Kidney tubule cell (primary cell): ENCODE data around the gene SLCO2A1.
A peak's percentile ranks its signal among the peaks of the same experiment; 100 is the strongest.

Source experiments
- DNase-seq: peaks from one replicate; pipeline ENCODE4 v3.0.0-alpha.2; 2018; ENCODE audit warnings: low spot score

The SLCO2A1 gene

DNA sequence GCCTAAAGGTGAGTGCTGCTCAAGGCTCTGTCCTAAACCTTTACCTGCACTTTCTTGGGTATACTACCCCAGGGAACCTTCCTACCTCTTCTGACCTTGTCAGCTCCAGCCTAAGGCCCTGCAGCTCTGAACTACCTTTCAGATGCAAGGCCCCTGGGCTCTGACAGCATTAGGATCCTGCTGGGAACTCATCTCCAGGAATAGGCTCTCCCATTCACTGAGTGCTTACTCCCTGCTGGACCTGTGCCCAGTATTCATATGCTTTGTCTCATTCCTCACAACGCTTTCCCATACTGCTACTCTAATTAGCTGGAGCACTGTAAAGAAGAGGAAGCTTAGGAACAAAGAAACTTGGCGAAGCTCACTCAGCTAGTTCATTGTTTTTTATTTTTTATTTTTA, 80.3 kb downstream of the SLCO2A1 start:
- DNase-seq, result no peak

DNA sequence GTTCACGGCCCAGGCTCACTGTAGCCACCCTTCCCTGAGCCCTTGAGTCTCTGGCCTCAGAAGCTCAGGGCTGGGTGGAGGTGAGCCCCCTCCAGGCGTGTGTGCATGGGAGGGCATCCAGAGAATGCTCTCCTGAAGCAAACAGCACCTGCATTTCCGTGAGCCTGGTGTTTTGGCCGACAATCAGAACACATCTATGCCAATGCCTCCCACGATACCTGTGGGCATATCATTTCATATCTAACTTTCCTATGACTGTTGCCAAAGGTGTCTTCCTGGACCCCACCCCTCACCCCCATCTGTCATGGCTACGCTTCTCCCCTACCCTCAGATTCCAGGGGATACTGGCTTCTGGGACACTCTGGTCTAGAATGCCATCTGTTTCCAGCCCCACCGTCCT, 80.7 kb downstream of the SLCO2A1 start:
- no peak for DNase-seq

DNA sequence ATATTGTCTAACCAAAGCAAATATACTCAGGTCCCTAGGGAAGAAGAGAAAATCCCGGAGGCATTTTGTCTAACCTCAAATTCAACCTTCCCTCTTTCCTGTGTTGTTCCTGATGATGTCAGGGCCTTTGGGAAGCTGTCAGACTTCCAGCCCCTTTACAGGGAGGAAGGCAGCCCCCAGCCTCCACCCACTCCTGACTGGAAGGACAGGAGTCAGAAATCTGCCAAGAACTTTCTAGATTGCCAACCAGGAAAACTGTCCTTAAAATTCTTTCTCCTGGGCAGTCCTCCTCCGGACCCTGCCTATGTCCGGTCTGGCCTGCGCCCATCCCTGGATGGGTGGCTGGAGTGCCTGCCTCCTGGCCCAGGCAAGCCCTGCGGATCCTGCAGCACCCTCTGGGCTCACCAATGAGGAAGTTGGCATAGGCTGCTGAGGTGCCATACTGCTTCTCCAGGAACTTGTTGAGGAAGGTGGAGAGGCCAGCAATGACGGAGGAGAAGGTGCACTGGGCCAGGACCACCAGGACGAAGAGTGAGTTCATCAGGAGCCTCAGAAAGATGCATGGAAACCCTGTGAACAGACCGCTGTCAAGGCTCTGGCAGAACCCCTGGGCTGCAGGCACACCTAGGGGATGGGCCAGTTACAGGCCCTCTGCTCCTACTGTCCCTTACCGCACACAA, 81.5 kb downstream of the SLCO2A1 start:
- no peak for DNase-seq

DNA sequence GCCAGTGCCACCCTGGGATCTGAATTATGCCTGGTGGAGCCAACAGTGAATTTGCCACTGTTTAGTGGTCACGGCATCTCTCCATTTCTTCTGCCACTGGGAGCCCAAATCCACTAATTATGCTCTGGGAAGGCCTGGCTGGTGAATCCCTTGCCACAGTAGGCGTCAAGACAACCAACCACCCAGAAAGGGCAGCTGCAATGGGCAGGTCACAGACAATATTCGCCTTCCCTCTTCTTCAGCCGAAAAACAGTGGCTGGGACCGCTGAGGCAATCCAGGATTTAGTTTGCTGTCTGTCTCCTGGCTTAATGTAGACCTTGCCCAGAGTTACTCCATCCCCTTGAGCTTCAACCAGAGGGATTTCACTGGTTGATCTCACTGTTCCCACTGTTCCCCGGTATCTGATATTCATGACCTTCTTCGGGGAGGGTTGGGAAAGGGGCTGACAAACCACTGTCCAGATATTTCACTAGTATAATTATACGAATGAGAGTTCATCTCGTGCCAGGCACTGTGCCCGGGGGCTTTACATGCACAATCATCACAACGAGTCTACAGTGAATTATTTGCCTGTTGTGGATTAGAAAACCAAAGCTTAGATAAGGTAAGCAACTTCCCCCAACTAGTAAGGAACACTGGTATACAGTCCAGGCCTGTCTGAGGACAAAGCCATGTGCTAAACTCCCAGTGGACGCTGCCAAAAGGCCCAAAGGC, 84.2 kb downstream of the SLCO2A1 start:
- DNase-seq, result no peak

DNA sequence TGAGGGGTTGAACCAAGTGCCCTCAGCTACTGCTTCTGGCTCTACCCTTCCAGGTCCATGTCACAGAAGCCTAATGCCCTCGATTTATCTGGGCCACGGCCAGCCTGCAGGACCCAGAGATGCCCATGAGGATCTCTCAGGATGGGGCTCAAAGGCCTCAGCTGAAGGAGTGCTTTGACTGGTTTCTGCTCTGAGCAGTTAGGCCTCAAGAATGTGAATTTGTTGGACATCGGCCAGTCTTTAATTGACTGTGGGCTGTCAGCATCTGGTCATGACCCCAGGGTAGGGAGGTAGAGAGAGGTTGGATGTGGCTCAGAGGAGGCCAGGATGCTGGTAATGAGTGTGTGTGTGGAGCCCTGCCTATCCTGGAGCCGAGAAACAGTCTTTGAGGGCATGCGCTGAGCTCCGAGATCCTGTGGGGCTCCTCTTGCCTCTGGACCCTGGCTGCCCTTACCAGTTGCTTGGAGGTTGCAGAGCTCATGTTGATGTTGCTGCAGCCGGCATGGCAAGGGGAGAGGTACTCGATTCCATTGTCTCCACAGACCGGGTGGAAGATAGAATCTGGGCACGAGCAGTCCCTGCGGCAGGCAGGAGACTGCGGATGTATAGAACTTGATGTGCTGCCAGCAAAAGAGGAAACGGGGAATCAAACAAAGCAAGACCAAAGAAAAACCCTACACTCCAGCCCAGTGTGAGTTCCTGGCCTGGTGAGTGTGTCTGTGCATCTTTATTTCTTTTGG, 84.9 kb downstream of the SLCO2A1 start:
- peak; percentile 84 for DNase-seq

DNA sequence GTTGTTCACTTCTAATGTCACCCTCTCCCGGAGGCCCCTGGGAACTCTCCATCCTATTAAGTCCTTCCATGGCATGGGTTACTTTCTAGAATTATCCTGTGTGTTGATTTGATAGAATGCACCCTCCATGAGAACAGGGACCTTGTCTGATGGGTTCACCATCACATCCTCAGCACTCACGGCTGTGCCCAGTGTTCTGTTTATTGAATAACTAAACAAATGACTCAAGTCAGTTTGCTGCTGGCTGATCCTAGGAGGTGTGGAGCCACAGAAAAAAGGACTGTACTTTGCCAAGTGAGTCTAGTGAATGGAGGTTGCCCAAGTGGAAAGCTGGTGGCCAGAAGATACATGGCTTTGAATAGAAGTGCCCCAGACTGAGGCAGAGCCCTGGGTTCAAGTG, 85.5 kb downstream of the SLCO2A1 start:
- DNase-seq, result peak; percentile 81

DNA sequence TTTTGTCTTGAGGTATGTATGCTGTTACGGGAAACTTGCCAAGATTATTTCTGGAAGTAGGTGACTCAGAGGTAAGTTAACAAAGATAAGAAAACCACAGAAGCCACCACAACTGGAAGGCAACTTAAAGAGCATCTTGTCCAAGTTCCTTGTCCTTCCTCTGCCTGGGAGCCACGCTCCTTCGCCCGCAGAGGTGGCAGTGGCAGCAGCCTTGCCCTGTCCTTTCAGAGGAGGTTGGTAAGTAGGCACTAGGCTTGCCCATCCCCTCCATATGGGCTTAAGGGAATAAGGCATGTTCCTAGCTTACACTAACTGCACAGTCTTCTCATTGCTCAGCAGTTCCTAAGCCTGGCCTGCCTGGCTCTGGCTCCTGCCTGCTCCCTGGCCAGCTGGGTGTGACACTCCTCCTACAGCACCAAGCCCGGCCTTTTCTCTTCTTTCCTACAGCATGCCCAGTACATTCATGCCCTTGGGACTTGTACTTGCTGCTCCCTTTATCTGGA, 86.0 kb downstream of the SLCO2A1 start:
- DNase-seq, result peak; percentile 91

DNA sequence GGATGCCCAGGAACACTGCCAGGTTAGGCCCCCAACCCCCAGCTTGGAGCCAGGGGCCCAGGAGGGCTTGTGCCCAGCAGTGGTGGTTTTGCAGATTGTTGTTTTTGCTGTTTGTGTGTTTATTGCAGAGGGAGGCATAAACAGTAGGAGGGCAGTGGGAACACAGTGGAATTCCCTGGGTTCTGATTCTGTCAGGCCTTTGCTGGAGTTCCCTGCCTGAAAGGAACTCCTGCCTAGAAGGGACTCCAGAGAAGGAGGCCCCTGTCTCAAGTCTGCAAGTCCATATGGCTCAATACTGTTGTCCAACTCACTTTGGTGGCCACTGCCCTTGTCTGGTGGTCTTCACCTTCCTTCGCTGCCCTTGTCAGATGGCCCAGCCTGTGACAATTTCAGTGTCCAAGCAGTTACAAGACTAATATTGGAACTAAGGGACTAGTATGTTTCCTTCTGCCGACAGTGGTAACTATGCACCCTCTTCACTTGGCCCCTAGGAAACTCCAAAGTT, 86.6 kb downstream of the SLCO2A1 start:
- no peak for DNase-seq

DNA sequence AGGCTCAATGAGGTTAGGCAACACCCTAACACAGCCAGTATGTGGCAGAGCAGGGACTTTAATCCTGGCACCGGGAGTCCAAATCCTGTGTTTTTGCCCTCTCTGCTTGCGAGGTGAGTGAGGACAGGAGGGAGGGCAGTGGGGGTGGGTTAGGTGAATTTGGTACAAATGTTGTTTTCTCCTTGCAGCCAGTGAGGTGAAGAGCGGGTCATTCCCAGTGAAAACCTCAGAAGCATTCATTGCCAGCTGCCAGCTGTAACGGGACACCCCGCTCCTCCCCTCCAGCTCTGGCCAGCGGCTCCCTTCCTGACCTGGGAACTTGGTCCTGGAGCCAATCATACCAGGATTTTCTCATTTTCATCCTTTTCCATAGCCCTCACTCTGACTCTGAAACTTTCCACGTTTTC, 88.3 kb downstream of the SLCO2A1 start:
- no peak for DNase-seq

DNA sequence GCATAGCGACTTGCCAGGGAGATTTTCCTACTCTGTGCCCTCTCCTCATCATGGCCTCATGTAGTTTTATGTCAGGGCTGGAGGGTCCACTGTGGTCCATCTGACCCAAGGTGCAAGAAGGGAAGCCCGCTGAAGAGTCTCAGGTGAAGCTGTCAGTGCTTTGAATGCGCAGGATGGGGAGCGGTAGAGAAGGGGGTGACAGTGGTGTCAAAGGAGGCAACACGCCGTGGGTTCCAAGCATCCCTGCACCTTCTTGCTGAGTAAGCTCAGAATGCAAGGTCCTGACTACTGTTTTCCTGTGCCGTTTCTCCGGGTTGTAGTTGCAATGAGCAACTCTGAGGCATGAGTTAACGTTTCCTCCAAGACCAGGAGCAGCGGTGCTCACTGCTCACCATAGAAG, 89.2 kb downstream of the SLCO2A1 start:
- no peak for DNase-seq

DNA sequence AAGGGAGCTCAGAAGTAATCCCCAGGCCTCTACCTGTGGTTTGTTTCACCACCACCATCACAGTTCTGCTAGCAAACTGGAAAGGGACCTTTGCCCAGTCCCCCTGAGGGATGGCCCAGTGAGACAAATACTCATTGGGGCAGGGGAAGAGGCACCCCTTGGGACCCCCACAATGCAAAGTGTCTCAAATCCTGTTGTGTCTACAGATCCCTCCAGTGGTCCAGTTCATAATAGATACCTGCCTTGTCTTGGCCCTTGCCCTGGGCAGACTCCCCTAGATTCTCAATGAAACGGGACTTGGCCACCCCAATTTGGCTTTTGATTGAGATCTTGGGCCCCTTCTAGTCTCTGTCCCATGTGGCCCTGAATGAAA, 90.3 kb downstream of the SLCO2A1 start:
- no peak for DNase-seq

DNA sequence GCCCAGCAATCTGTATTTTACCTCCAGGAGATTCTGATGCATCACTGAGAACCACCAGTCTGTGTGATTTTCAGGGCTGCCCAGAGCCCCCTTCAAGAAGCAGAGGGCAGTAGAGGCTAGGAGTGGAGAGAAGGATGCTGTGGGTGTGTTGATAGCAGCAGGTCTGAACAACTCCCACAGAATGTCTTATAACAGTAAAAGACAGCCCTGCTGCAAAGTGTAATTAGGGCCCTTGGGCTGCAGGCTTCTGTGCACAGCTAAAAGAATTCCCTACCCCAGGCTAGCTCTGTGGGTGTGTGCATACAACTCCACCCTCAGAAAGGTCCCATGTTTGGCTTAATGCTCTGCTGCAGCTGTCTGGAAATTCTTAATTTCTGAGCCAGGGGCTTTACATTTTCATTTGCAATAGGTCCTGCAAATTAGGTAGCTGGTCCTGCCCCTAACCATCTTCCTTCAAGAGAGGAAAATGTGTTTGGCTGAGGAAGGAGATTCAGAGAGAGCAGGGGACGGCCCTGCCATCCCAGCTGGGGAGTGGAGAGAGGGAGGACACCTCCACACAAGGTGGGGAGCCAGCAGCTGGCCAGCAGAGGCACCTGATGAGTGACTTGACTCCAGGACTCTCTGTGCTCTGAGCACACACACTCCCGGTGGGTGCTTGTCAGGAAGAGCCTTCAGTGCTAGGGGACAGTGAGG, 90.8 kb downstream of the SLCO2A1 start:
- no peak for DNase-seq

DNA sequence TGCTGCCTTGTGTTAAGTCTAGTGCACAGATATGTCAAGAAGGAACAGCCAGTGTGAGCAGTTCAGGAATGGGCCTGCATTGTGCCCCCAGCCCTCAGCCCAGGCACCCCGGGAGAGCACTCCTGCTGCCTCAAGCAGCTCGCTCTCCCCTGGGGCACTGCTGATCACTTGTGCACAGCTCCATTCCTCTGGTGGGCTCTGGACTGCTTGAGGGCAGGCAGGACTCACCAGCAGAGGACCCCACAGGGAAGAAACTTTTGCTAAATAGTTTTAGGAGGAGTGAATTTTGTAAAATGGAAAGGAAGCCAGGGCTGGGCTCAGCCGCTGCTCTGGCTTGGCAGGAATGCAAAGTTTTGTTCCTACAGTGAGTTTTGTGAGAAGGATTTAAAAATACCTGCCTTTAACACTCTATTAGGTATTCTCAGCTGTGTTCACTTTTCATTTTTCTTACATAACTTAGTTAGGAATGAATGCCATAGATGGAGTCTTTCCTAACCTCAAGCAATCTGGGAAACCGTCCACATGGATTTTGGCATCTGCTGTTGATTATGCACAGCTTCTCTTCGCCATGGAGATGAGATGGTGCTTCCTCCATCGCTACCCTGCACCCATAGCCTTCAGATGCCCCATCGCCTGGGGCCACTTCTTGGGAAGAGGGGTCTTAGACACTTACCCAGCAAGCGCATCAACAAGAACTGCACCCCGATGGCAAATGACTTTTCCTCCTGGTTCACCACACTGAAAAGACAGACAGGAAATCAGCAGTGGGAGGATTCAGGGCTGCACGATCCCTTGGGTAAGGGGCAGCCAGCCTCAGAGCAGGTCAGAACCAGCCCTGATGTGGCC, 91.7 kb downstream of the SLCO2A1 start:
- DNase-seq, result no peak

DNA sequence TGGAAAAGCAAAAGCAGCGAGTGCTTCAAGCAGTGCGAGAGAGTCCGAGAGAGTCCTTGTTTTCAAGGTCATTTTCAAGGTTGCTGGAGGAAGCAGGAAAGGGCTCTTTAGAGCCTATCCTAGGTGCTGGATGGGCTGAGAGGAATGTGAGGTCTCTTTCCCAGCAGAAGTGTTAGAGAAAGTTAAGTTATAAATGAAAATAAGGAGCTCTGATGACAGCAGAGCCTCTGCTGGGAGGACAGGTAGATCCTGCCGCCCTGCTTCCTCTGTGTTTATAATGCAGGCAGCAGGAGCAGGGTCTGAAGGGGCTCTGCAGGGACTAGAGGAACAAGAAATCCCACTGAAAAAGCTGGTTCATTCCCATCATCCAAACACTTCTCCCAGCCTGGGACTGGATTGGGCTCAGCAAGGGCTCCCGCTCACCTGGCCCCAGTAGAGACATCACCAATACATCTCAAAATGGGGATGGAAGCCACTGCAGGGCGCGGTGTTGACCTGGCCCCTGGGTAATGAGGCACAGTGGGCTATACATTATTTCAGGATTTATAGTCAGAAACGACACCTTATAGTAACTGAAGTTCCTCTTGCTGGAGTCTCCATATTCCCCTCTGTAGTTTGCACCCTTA, 92.6 kb downstream of the SLCO2A1 start:
- DNase-seq, result no peak

DNA sequence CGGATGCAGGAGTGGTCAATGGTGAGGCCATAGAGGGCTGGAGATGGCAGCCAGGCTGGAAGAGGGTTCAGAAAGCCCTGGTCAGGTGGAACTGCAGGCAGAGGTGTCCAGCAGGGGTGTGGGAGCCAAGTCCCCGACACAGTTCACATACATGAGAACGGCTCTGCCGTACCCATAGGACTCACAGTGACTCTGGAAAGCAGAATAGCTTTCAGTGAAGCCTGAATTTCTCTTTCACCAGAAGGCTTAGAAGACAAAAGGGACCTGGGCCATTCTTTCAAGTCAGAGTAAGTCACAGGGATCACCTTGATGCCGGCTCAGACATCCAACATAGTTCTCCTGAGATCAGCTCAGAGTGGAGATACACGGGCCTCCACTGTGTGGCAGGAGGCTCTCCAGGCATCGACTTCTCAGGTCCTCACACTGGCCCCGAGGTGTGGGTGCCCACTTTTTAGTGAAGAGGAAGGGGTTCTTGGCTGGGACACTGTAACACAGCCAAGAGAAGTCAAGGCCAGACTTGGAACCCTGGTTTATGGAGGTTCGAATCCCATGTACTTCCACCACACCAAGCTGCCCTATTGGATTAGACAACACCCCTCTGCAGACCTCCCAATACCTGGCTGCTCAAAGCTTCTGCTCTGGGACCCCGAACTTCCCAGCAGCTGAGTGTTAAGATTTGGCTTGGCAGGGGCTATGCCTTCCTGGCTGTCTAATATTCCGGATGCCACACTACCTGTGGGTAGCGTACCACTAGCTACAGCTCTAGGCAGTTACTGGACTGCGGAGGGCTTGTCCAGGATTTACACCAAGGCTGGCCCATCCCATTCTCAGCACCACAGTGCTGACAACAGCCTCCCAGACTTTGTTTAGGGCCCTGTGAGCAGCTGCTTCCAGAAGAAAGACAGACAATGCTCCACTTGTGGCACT, 93.6 kb downstream of the SLCO2A1 start:
- no peak for DNase-seq

DNA sequence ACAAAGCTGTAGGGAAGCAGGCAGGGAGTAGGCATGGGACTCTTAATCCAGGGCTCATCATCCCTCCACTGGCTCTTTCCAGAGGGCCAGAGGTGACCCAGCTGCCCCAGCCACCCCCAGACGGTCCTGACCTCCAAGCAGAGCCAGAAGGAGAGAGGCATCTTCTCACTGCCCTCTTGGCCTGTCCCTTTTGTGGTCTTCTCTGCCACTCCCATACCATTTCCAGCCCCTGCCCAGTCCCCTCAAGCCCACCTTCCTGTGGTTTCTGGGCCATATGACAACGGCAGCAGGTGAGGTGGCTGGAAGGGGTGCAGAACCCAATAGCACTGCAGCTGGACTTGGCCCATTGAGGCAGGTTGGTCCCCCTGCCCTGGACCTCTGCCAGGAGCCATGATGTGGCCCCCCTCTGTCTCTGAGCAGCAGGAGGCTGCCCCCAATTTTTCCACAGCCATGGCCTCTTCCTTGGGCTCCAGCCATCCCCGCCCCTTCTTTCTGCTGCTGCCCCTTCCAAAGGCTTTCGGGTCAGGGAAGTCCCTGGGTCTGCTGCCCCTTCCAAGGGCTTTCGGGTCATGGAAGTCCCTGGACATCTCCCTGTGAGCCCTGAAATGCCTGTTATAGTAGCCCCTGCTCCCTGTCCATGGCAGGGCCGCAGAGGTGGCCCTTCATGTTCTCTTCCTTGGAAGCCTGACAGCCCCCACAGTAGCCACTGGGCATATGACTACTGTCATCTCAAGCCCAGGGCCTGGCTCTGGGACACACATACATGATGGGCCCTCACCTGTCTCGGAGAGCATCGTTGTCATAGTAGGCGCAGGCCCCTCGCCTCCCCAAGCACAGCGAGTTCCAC, 94.5 kb downstream of the SLCO2A1 start:
- DNase-seq, result no peak

DNA sequence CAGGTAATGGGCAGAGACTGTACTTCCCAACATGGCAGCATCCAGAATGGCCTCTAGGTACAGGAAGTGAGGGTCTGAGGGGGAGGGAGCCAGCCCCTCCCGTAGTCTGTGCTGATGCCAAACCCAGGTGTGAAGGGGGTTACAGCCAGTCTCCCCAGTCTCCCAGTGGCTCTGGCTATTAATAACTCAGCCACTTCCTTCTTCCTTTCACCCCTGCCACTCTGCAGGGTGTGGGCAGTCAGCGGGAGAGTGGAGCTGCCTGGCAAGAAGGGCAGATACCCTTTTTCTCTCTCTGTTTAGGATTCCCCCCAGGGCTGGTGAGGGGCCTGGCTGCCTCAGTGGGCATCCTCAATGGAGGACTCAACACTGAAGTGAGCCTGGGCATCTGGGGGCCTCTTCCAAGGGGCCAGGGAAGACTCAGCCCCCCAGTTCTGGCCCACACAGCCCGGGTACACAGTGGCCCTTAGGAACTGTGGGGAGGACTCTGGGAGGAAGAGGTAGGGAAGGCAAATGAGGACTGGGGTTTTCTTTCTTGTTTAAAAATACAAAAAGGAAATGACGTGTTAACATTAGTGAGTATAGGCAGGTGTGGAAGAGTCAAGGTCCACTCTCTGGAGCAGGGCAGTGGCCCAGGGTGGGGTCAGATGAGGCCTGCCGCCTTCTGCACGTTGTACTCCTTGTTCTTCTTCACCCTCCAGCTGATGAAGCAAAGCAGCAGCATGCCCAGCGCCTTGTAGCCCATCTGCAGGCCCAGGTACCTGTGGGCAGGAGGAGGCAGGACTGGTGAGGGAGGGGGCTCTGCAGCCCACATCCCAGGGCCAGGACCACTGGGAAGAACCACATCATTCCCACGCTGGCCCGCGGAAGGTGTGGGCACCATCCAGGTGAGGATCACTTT, 95.4 kb downstream of the SLCO2A1 start:
- DNase-seq, result no peak
